ENCODE measurements around the gene RBL2.
"Not testable (repeated sequence)": the region's sequence is repeated elsewhere in the genome, so short reads cannot be mapped to it uniquely, and the experiment has no call there.

Gene RBL2

GRCh38 chr16:53507464-53508179 is 73.4 kb downstream of the RBL2 start:
- Histone ChIP-seq H3K27me3 (ENCODE audit: control insufficient read depth, insufficient read depth, low read length) (no peaks in the 10 kb centered on the region), H3K27ac (ENCODE audit: low read length) (no peak overlapping the region), H3K9ac (ENCODE audit: low read length) (no peak overlapping the region)

GRCh38 chr16:53509906-53510703 is 75.8 kb downstream of the RBL2 start:
- H3K9ac ChIP-seq (ENCODE audit: low read length) = no peak overlapping the region
- peaks cover 4% of the 10 kb centered on the region for H3K4me1 ChIP-seq (ENCODE audit: control insufficient read depth, low read depth, low read length)
- no peaks in the 10 kb centered on the region for H3K36me3 ChIP-seq (ENCODE audit: control insufficient read depth, low read depth, low read length)
- no peak overlapping the region for H3K4me3 ChIP-seq (ENCODE audit: low read length)
- H3K27ac ChIP-seq (ENCODE audit: low read length) = no peak overlapping the region
- H3K9me3 ChIP-seq (ENCODE audit: control insufficient read depth, low read depth, low read length) = peaks cover 4% of the 10 kb centered on the region
- no peaks in the 10 kb centered on the region for H3K27me3 ChIP-seq (ENCODE audit: control insufficient read depth, insufficient read depth, low read length)

More at GRCh38 chr16:53507464-53508179, 73.4 kb downstream of the RBL2 start:
- Histone ChIP-seq H3K4me3 (ENCODE audit: low read length) (no peak overlapping the region), H3K9me3 (ENCODE audit: control insufficient read depth, low read depth, low read length) (no peaks in the 10 kb centered on the region), H3K36me3 (ENCODE audit: control insufficient read depth, low read depth, low read length) (no peaks in the 10 kb centered on the region), H3K4me1 (ENCODE audit: control insufficient read depth, low read depth, low read length) (peaks cover 11% of the 10 kb centered on the region)

GRCh38 chr16:53510704-53511070 is 76.4 kb downstream of the RBL2 start:
- Histone ChIP-seq H3K36me3 (ENCODE audit: control insufficient read depth, low read depth, low read length) (no peaks in the 10 kb centered on the region), H3K27ac (ENCODE audit: low read length) (no peak overlapping the region), H3K9me3 (ENCODE audit: control insufficient read depth, low read depth, low read length) (peaks cover 4% of the 10 kb centered on the region), H3K4me1 (ENCODE audit: control insufficient read depth, low read depth, low read length) (peaks cover 4% of the 10 kb centered on the region), H3K4me3 (ENCODE audit: low read length) (no peak overlapping the region), H3K9ac (ENCODE audit: low read length) (no peak overlapping the region), H3K27me3 (ENCODE audit: control insufficient read depth, insufficient read depth, low read length) (no peaks in the 10 kb centered on the region)

GRCh38 chr16:53511084-53511402 is 76.8 kb downstream of the RBL2 start:
- H3K9me3 ChIP-seq (ENCODE audit: control insufficient read depth, low read depth, low read length) = peaks cover 4% of the 10 kb centered on the region
- no peaks in the 10 kb centered on the region for H3K36me3 ChIP-seq (ENCODE audit: control insufficient read depth, low read depth, low read length)
- H3K27ac ChIP-seq (ENCODE audit: low read length) = no peak overlapping the region
- no peaks in the 10 kb centered on the region for H3K27me3 ChIP-seq (ENCODE audit: control insufficient read depth, insufficient read depth, low read length)
- H3K9ac ChIP-seq (ENCODE audit: low read length) = no peak overlapping the region
- H3K4me3 ChIP-seq (ENCODE audit: low read length) = no peak overlapping the region
- peaks cover 4% of the 10 kb centered on the region for H3K4me1 ChIP-seq (ENCODE audit: control insufficient read depth, low read depth, low read length)

- Histone ChIP-seq H3K9me3 (ENCODE audit: control insufficient read depth, low read depth, low read length) (peaks cover 4% of the 10 kb centered on the region), H3K9ac (ENCODE audit: low read length) (no peak overlapping the region), H3K36me3 (ENCODE audit: control insufficient read depth, low read depth, low read length) (no peaks in the 10 kb centered on the region), H3K27me3 (ENCODE audit: control insufficient read depth, insufficient read depth, low read length) (no peaks in the 10 kb centered on the region), H3K27ac (ENCODE audit: low read length) (no peak overlapping the region), H3K4me3 (ENCODE audit: low read length) (no peak overlapping the region), H3K4me1 (ENCODE audit: control insufficient read depth, low read depth, low read length) (peaks cover 4% of the 10 kb centered on the region)
Observed at GRCh38 chr16:53511403-53512280, 77.4 kb downstream of the RBL2 start.

- H3K4me1 ChIP-seq (ENCODE audit: control insufficient read depth, low read depth, low read length); H3K27me3 ChIP-seq (ENCODE audit: control insufficient read depth, insufficient read depth, low read length); H3K27ac ChIP-seq (ENCODE audit: low read length); H3K9me3 ChIP-seq (ENCODE audit: control insufficient read depth, low read depth, low read length); H3K4me3 ChIP-seq (ENCODE audit: low read length); H3K9ac ChIP-seq (ENCODE audit: low read length); H3K36me3 ChIP-seq (ENCODE audit: control insufficient read depth, low read depth, low read length): not testable (repeated sequence)
Observed at GRCh38 chr16:53512795-53513194, 78.5 kb downstream of the RBL2 start.

GRCh38 chr16:53515259-53515658 is 81.0 kb downstream of the RBL2 start:
- no peak overlapping the region for H3K27ac ChIP-seq (ENCODE audit: low read length)
- peaks cover 4% of the 10 kb centered on the region for H3K9me3 ChIP-seq (ENCODE audit: control insufficient read depth, low read depth, low read length)
- H3K9ac ChIP-seq (ENCODE audit: low read length) = no peak overlapping the region

GRCh38 chr16:53515811-53516210 is 81.5 kb downstream of the RBL2 start:
- no peaks in the 10 kb centered on the region for H3K4me1 ChIP-seq (ENCODE audit: control insufficient read depth, low read depth, low read length)
- H3K27ac ChIP-seq (ENCODE audit: low read length) = no peak overlapping the region
- H3K4me3 ChIP-seq (ENCODE audit: low read length) = no peak overlapping the region

More at GRCh38 chr16:53515259-53515658, 81.0 kb downstream of the RBL2 start:
- H3K4me3 ChIP-seq (ENCODE audit: low read length) = no peak overlapping the region
- no peaks in the 10 kb centered on the region for H3K36me3 ChIP-seq (ENCODE audit: control insufficient read depth, low read depth, low read length)
- no peaks in the 10 kb centered on the region for H3K27me3 ChIP-seq (ENCODE audit: control insufficient read depth, insufficient read depth, low read length)
- peaks cover 1% of the 10 kb centered on the region for H3K4me1 ChIP-seq (ENCODE audit: control insufficient read depth, low read depth, low read length)

GRCh38 chr16:53517851-53518250 is 83.6 kb downstream of the RBL2 start:
- Histone ChIP-seq H3K4me3 (ENCODE audit: low read length) (no peak overlapping the region), H3K9me3 (ENCODE audit: control insufficient read depth, low read depth, low read length) (peaks cover 4% of the 10 kb centered on the region), H3K36me3 (ENCODE audit: control insufficient read depth, low read depth, low read length) (no peaks in the 10 kb centered on the region), H3K27me3 (ENCODE audit: control insufficient read depth, insufficient read depth, low read length) (no peaks in the 10 kb centered on the region), H3K27ac (ENCODE audit: low read length) (no peak overlapping the region), H3K9ac (ENCODE audit: low read length) (no peak overlapping the region), H3K4me1 (ENCODE audit: control insufficient read depth, low read depth, low read length) (no peaks in the 10 kb centered on the region)

More at GRCh38 chr16:53515811-53516210, 81.5 kb downstream of the RBL2 start:
- Histone ChIP-seq H3K27me3 (ENCODE audit: control insufficient read depth, insufficient read depth, low read length) (no peaks in the 10 kb centered on the region), H3K9me3 (ENCODE audit: control insufficient read depth, low read depth, low read length) (peaks cover 4% of the 10 kb centered on the region), H3K9ac (ENCODE audit: low read length) (no peak overlapping the region), H3K36me3 (ENCODE audit: control insufficient read depth, low read depth, low read length) (no peaks in the 10 kb centered on the region)

- Histone ChIP-seq H3K27ac (ENCODE audit: low read length) (no peak overlapping the region), H3K4me1 (ENCODE audit: control insufficient read depth, low read depth, low read length) (no peaks in the 10 kb centered on the region), H3K4me3 (ENCODE audit: low read length) (no peak overlapping the region), H3K9me3 (ENCODE audit: control insufficient read depth, low read depth, low read length) (no peaks in the 10 kb centered on the region), H3K27me3 (ENCODE audit: control insufficient read depth, insufficient read depth, low read length) (no peaks in the 10 kb centered on the region), H3K36me3 (ENCODE audit: control insufficient read depth, low read depth, low read length) (no peaks in the 10 kb centered on the region), H3K9ac (ENCODE audit: low read length) (no peak overlapping the region)
Observed at GRCh38 chr16:53518550-53519416, 84.5 kb downstream of the RBL2 start.
